IMR-90 (cell line): ENCODE results near the gene PLPP1. TPM values are rescaled to one million over a fixed set of nuclear protein-coding genes. Genes with fewer than 3 reads are reported as not detected.

Source experiments
- ATAC-seq: fragments of 200-7000 bp; cut with Tn5 transposase; 2 replicates; pipeline ENCODE4 v1.9.1; 2020; ENCODE audit warnings: low read depth, mild to moderate bottlenecking, moderate library complexity
- BruUV-seq: library from RNA; stranded (reverse); fragments of 400-500 nt; replicated peaks from 2 replicates; lab custom pipeline; 2021; lab: Mats Ljungman, UMichigan
- CTCF ChIA-PET: fragments of 300-600 bp; formaldehyde crosslinking; extraction: SDS; loops from one replicate; lab custom pipeline; 2021; ENCODE audit warnings: antibody characterized with exemption; lab: Yijun Ruan, JAX
- POLR2A ChIA-PET: fragments of 300-600 bp; sonication (Branson Sonifier 250); formaldehyde crosslinking; loops from one replicate; lab custom pipeline; 2022; ENCODE audit warnings: antibody characterized with exemption; ENCODE audit not compliant: unreplicated experiment; lab: Charles Lee
- DNase-seq: peaks from one replicate; pipeline ENCODE4 v3.0.0; 2013
- H2AFZ ChIP-seq: replicated peaks from 2 replicates; pipeline ENCODE3; 2013; ENCODE audit warnings: low read length, mild to moderate bottlenecking; ENCODE audit not compliant: poor library complexity
- H2AK5ac ChIP-seq: 2 replicates; pipeline ENCODE4 v1.6.1; 2013; ENCODE audit warnings: low read depth, low read length, inconsistent platforms
- H2AK9ac ChIP-seq: replicated peaks from 2 replicates; pipeline ENCODE3; 2013; ENCODE audit warnings: mild to moderate bottlenecking, low read depth, low read length, moderate library complexity; ENCODE audit not compliant: poor library complexity
- H2BK120ac ChIP-seq: 2 replicates; pipeline ENCODE4 v1.6.1; 2013; ENCODE audit warnings: low read depth, low read length, inconsistent platforms
- H2BK15ac ChIP-seq: 3 replicates; pipeline ENCODE4 v1.6.1; 2013; ENCODE audit warnings: low read depth, low read length, inconsistent platforms
- H2BK20ac ChIP-seq: 2 replicates; pipeline ENCODE4 v1.6.1; 2013; ENCODE audit warnings: low read depth, mild to moderate bottlenecking, inconsistent platforms, low read length, moderate library complexity
- H2BK5ac ChIP-seq: 2 replicates; pipeline ENCODE4 v1.6.1; 2013; ENCODE audit warnings: mild to moderate bottlenecking, low read depth, low read length, inconsistent platforms; ENCODE audit not compliant: poor library complexity, severe bottlenecking
- H3K14ac ChIP-seq: replicated peaks from 2 replicates; pipeline ENCODE4 v1.6.1; 2013; ENCODE audit warnings: low read depth, low read length, inconsistent platforms
- H3K18ac ChIP-seq: 2 replicates; pipeline ENCODE4 v1.6.1; 2013; ENCODE audit warnings: low read depth, low read length, control low read depth
- H3K23ac ChIP-seq: 2 replicates; pipeline ENCODE4 v1.6.1; 2013; ENCODE audit warnings: low read depth, low read length, inconsistent platforms
- H3K27ac ChIP-seq: 2 replicates; pipeline ENCODE4 v1.5.1; 2013; ENCODE audit warnings: mild to moderate bottlenecking, control low read depth, low read length; ENCODE audit not compliant: insufficient read depth
- H3K27me3 ChIP-seq: 2 replicates; pipeline ENCODE4 v1.6.1; 2013; ENCODE audit warnings: low read length; ENCODE audit not compliant: control insufficient read depth, insufficient read depth
- H3K36me3 ChIP-seq: 2 replicates; pipeline ENCODE4 v1.6.1; 2013; ENCODE audit warnings: low read length, mixed read lengths; ENCODE audit not compliant: control insufficient read depth, insufficient read depth
- H3K4ac ChIP-seq: 2 replicates; pipeline ENCODE4 v1.6.1; 2013; ENCODE audit warnings: low read depth, low read length, inconsistent platforms
- H3K4me1 ChIP-seq: 2 replicates; pipeline ENCODE4 v1.6.1; 2013; ENCODE audit warnings: low read length, mixed read lengths; ENCODE audit not compliant: control insufficient read depth, insufficient read depth
- H3K4me2 ChIP-seq: 2 replicates; pipeline ENCODE4 v1.6.1; 2013; ENCODE audit warnings: low read depth, mild to moderate bottlenecking, control low read depth, low read length, moderate library complexity
- H3K4me3 ChIP-seq: 2 replicates; pipeline ENCODE4 v1.5.1; 2013; ENCODE audit warnings: low read depth, mild to moderate bottlenecking, control low read depth, low read length, moderate library complexity; ENCODE audit not compliant: insufficient read depth
- H3K56ac ChIP-seq: 2 replicates; pipeline ENCODE4 v1.6.1; 2013; ENCODE audit warnings: low read length, inconsistent platforms; ENCODE audit not compliant: insufficient read depth; ENCODE audit errors: extremely low read depth
- H3K79me1 ChIP-seq, 2 experiments: 2 replicates each; pipeline ENCODE4 v1.6.1; 2013; ENCODE audit warnings: low read length in 2 of 2, inconsistent platforms in 1 of 2, low read depth in 1 of 2
- H3K9ac ChIP-seq: 2 replicates; pipeline ENCODE4 v1.6.1; 2013; ENCODE audit warnings: low read depth, low read length, control low read depth
- H3K9me1 ChIP-seq: 2 replicates; pipeline ENCODE4 v1.6.1; 2013; ENCODE audit warnings: low read length, inconsistent platforms; ENCODE audit not compliant: insufficient read depth
- H3K9me3 ChIP-seq: 2 replicates; pipeline ENCODE4 v1.6.1; 2013; ENCODE audit warnings: low read length; ENCODE audit not compliant: control insufficient read depth, insufficient read depth
- H4K20me1 ChIP-seq: 2 replicates; pipeline ENCODE4 v1.6.1; 2013; ENCODE audit warnings: low read length, inconsistent platforms; ENCODE audit not compliant: insufficient read depth
- H4K5ac ChIP-seq: 2 replicates; pipeline ENCODE4 v1.6.1; 2013; ENCODE audit warnings: mild to moderate bottlenecking, low read depth, low read length, control low read depth
- H4K8ac ChIP-seq, 2 experiments: 2 replicates each; pipeline ENCODE4 v1.6.1; 2013; ENCODE audit warnings: low read depth in 2 of 2, low read length in 2 of 2, control low read depth in 1 of 2, inconsistent platforms in 1 of 2
- H4K91ac ChIP-seq: 2 replicates; pipeline ENCODE4 v1.6.1; 2013; ENCODE audit warnings: low read depth, low read length, inconsistent platforms; ENCODE audit not compliant: insufficient read depth
- MAFK ChIP-seq: IDR thresholded peaks from 2 replicates; pipeline ENCODE4 v1.6.1; 2012; ENCODE audit warnings: low read depth, low read length, improper control_type of control experiment
- WGBS, 2 experiments: methylation state at CpG; one replicate each; pipeline versions ENCODE4 v1.1.5 to v1.1.7; 2013; ENCODE audit warnings: missing lambda C conversion rate in 2 of 2; ENCODE audit not compliant: insufficient read length in 1 of 2; ENCODE audit errors: extremely low coverage in 2 of 2; 5-methylcytosine and 5-hydroxymethylcytosine counted together
- dilution Hi-C: fragments of 300-500 bp; cut with HindIII; formaldehyde crosslinking; loops from one replicate; pipeline ENCODE4 v1.14.3; 2018; ENCODE audit warnings: low sequenced_read_pairs; ENCODE audit not compliant: unreplicated experiment
- in situ Hi-C: fragments of 300-500 bp; cut with MboI; formaldehyde crosslinking; loops from 3 replicates; pipeline ENCODE4 v1.14.3; 2019; ENCODE audit warnings: low sequenced_read_pairs, inconsistent platforms, mixed read lengths
- intact Hi-C: fragments of 100-400 bp; cut with micrococcal nuclease; formaldehyde crosslinking; loops from 2 replicates; pipeline ENCODE4 v1.10.0; 2022
- polyA plus RNA-seq, 3 experiments: library from polyadenylated mRNA; depleted of rRNA; stranded (reverse); fragments of >200 nt; gene quantifications; 2 replicates each; pipeline ENCODE4 v1.2.3, GENCODE V29; 2012; ENCODE audit warnings: low replicate concordance in 1 of 3
- total RNA-seq: library from RNA; depleted of rRNA; stranded (reverse); fragments of >200 nt; gene quantifications from 2 replicates; pipeline ENCODE4 v1.2.3, GENCODE V29; 2012
- TF ChIP-seq, protein P1 (sequence below): fragments of 150-350 bp; IDR thresholded peaks from 2 replicates; pipeline ENCODE4 v1.6.1; 2017; ENCODE audit warnings: mild to moderate bottlenecking, antibody characterized with exemption, low read length, low read depth
- TF ChIP-seq, protein P2 (sequence below): fragments of 150-350 bp; IDR thresholded peaks from 2 replicates; pipeline ENCODE4 v1.6.1; 2016; ENCODE audit warnings: low read depth, mild to moderate bottlenecking, low read length, moderate library complexity, borderline replicate concordance

Gene PLPP1
- total and polyA plus RNA-seq, 2 of the 4 experiments (the other 2 are of a cell fraction): 19.2 to 21.3 TPM

DNA sequence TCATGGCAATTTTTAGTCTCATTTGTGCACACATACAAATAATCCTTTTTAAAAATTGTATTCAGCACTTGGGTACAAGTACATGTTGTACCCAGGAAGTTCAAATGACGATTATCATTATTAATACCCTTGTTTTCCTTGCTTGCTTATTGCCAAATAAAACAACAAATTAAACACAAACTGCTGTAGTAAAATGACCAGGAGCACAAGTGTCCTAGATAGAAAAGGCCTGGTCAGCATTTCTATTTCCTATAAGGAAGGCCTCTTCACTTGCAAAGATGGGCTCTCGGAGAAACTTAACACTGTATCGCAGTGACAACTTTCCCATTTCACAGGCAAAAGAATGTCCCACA, 34.7 kb upstream of the PLPP1 start:
- no peaks in the 10 kb centered on the region for H3K9me1 ChIP-seq
- no peak overlapping the region for H2BK20ac ChIP-seq
- TF ChIP-seq, protein P1, sequence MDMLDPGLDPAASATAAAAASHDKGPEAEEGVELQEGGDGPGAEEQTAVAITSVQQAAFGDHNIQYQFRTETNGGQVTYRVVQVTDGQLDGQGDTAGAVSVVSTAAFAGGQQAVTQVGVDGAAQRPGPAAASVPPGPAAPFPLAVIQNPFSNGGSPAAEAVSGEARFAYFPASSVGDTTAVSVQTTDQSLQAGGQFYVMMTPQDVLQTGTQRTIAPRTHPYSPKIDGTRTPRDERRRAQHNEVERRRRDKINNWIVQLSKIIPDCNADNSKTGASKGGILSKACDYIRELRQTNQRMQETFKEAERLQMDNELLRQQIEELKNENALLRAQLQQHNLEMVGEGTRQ: no peak
- peak; percentile 74 for TF ChIP-seq MAFK
- TF ChIP-seq, protein P2, sequence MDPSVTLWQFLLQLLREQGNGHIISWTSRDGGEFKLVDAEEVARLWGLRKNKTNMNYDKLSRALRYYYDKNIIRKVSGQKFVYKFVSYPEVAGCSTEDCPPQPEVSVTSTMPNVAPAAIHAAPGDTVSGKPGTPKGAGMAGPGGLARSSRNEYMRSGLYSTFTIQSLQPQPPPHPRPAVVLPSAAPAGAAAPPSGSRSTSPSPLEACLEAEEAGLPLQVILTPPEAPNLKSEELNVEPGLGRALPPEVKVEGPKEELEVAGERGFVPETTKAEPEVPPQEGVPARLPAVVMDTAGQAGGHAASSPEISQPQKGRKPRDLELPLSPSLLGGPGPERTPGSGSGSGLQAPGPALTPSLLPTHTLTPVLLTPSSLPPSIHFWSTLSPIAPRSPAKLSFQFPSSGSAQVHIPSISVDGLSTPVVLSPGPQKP: no peak
- no peak overlapping the region for H3K23ac ChIP-seq
- H2BK15ac ChIP-seq: no peak overlapping the region
- POLR2A ChIA-PET: no interaction called here
- H4K5ac ChIP-seq: no peak overlapping the region
- no peak overlapping the region for H2BK5ac ChIP-seq
- no peak overlapping the region for H2AK9ac ChIP-seq
- no peaks in the 10 kb centered on the region for H4K20me1 ChIP-seq
- H3K4me2 ChIP-seq: no peak overlapping the region
- no peak overlapping the region for H4K8ac ChIP-seq
- no peak overlapping the region for H3K4me3 ChIP-seq
- no peak overlapping the region for H3K56ac ChIP-seq
- peaks cover 1% of the 10 kb centered on the region for H3K4me1 ChIP-seq
- H3K18ac ChIP-seq: no peak overlapping the region
- no peak overlapping the region for H2AFZ ChIP-seq
- WGBS, 2 experiments: no CpG with 5 or more reads among the region's 3 CpGs
- no peak overlapping the region for H3K27ac ChIP-seq
- ATAC-seq: no peak
- CTCF ChIA-PET: interaction anchor here (0.6 kb wide), 1 partner anchor 11 kb away, joined by 6 read pairs; no protein-coding TSS in a partner anchor
- no peak overlapping the region for H4K91ac ChIP-seq
- intact Hi-C loops (no loop called here), in situ Hi-C loops (no loop called here), dilution Hi-C loops (no loop called here)
- H2BK120ac ChIP-seq: no peak overlapping the region
- H3K9ac ChIP-seq: no peak overlapping the region
- BruUV-seq: no TSS peak
- no peaks in the 10 kb centered on the region for H3K79me1 ChIP-seq
- H3K14ac ChIP-seq: no peak overlapping the region
- no peaks in the 10 kb centered on the region for H3K9me3 ChIP-seq
- no peaks in the 10 kb centered on the region for H3K27me3 ChIP-seq
- DNase-seq: no peak
- H2AK5ac ChIP-seq: no peak overlapping the region
- H3K4ac ChIP-seq: no peak overlapping the region
- no peaks in the 10 kb centered on the region for H3K36me3 ChIP-seq
